Nephron progenitor cell (in vitro differentiated cells): Measurements from ENCODE around the gene IZUMO4.
A peak's percentile ranks its signal among the peaks of the same experiment; 100 is the strongest.

ENCODE experiments used
- DNase-seq: peaks from one replicate; pipeline ENCODE4 v3.0.0; 2021
- H3K27ac Mint-ChIP-seq: 2 replicates; pipeline ENCODE4 v1.8.0; 2021; ENCODE audit warnings: mild to moderate bottlenecking, moderate library complexity, mixed read lengths
- H3K27me3 Mint-ChIP-seq: 2 replicates; pipeline ENCODE4 v1.8.0; 2021; ENCODE audit warnings: mild to moderate bottlenecking, low read depth, mixed read lengths; ENCODE audit not compliant: poor library complexity
- H3K36me3 Mint-ChIP-seq: 2 replicates; pipeline ENCODE4 v1.8.0; 2021; ENCODE audit warnings: low read depth, mixed read lengths
- H3K4me1 Mint-ChIP-seq: 2 replicates; pipeline ENCODE4 v1.8.0; 2021; ENCODE audit warnings: mixed read lengths
- H3K4me3 Mint-ChIP-seq: 2 replicates; pipeline ENCODE4 v1.8.0; 2021; ENCODE audit warnings: mild to moderate bottlenecking, moderate library complexity, mixed read lengths
- H3K9me3 Mint-ChIP-seq: 2 replicates; pipeline ENCODE4 v1.8.0; 2021; ENCODE audit warnings: mild to moderate bottlenecking, moderate library complexity, mixed read lengths
- CTCF ChIP-seq: fragments of 200-600 bp; sonication (generic); IDR thresholded peaks from 2 replicates; pipeline ENCODE4 v1.5.0; 2021; ENCODE audit warnings: antibody characterized with exemption

Gene IZUMO4

GRCh38 chr19:2054763-2055162 lies 42.0 kb upstream of the IZUMO4 start:
- no peak for DNase-seq
- Mint-ChIP-seq H3K36me3 (no peaks in the 10 kb centered on the region), H3K9me3 (no peaks in the 10 kb centered on the region), H3K27me3 (no peaks in the 10 kb centered on the region), H3K4me1 (peaks cover 33% of the 10 kb centered on the region), H3K4me3 (no peak overlapping the region), H3K27ac (peak overlapping the region; percentile 19)
- TF ChIP-seq CTCF: no peak

GRCh38 chr19:2055931-2056836 lies 40.5 kb upstream of the IZUMO4 start:
- no peak overlapping the region for H3K4me3 Mint-ChIP-seq
- H3K36me3 Mint-ChIP-seq: no peaks in the 10 kb centered on the region
- H3K9me3 Mint-ChIP-seq: no peaks in the 10 kb centered on the region
- TF ChIP-seq CTCF: no peak
- H3K4me1 Mint-ChIP-seq: peaks cover 41% of the 10 kb centered on the region
- no peak overlapping the region for H3K27ac Mint-ChIP-seq
- no peaks in the 10 kb centered on the region for H3K27me3 Mint-ChIP-seq
- no peak for DNase-seq

GRCh38 chr19:2056837-2057192 lies 39.9 kb upstream of the IZUMO4 start:
- Mint-ChIP-seq H3K4me3 (no peak overlapping the region), H3K27me3 (no peaks in the 10 kb centered on the region), H3K36me3 (no peaks in the 10 kb centered on the region), H3K27ac (peak overlapping the region; percentile 19), H3K9me3 (no peaks in the 10 kb centered on the region), H3K4me1 (peaks cover 41% of the 10 kb centered on the region)
- no peak for DNase-seq
- TF ChIP-seq CTCF: no peak

GRCh38 chr19:2057484-2058469 lies 38.9 kb upstream of the IZUMO4 start:
- H3K27ac Mint-ChIP-seq: peak overlapping the region; percentile 95
- no peak for DNase-seq

More at GRCh38 chr19:2057484-2058469, 38.9 kb upstream of the IZUMO4 start:
- TF ChIP-seq CTCF: no peak
- no peaks in the 10 kb centered on the region for H3K27me3 Mint-ChIP-seq
- peaks cover 48% of the 10 kb centered on the region for H3K4me1 Mint-ChIP-seq
- H3K4me3 Mint-ChIP-seq: no peak overlapping the region
- H3K9me3 Mint-ChIP-seq: no peaks in the 10 kb centered on the region
- H3K36me3 Mint-ChIP-seq: no peaks in the 10 kb centered on the region
